ENCODE results near the gene DPPA5. TPM values are rescaled to one million over a fixed set of nuclear protein-coding genes. Genes with fewer than 3 reads are reported as not detected.

The DPPA5 gene
- total RNA-seq, 1 experiment from 2014 or later = 1.2 TPM

DNA sequence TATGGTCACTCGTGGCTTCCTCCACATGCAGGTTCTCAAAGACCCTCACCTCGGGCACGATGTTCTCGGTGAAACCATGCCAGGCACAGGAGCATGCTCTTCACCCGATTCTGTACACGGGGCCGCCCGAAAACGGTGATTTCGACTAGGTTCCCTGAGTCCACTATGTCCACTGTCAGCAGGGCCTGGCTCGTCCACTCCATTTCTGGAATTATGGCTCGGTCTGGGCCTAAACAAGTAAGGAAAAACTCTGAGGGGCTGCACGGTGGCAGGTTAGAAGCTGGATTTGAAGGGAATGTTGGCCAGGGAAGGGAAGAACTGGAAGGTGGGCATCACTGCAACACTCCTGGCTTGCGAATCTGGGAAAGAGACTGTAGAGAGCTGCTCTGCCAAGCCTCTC lies 15.1 kb upstream of the DPPA5 start:
- H3K36me3 Mint-ChIP-seq (ENCODE audit: insufficient read depth in 1 of 3, low read depth in 3 of 3) = peaks cover 0 to 2% (median 0%) of the 10 kb centered on the region in 3 experiments; a peak in 2 of 7 replicates

More for the DNA sequence above, 15.1 kb upstream of the DPPA5 start:
- H3K4me3 Mint-ChIP-seq = no peak overlapping the region
- H3K27ac Mint-ChIP-seq = no peak overlapping the region
- H3K79me1 ChIP-seq (ENCODE audit: insufficient read depth, low read depth, low read length, poor library complexity, severe bottlenecking) = no peaks in the 10 kb centered on the region
- H2AK5ac ChIP-seq (ENCODE audit: insufficient read length, low read length) = no peak overlapping the region
- no peak overlapping the region for H3K23ac ChIP-seq (ENCODE audit: insufficient read length, low read depth, low read length)
- H3K14ac ChIP-seq (ENCODE audit: insufficient read depth, low read length) = no peak overlapping the region
- no peaks in the 10 kb centered on the region for H3K79me2 ChIP-seq (ENCODE audit: insufficient read depth, low read length)
- no peak overlapping the region for H2BK20ac ChIP-seq (ENCODE audit: low read depth, low read length, poor library complexity, severe bottlenecking)
- no peak overlapping the region for H2BK120ac ChIP-seq (ENCODE audit: low read depth, low read length, poor library complexity, severe bottlenecking)
- no peak overlapping the region for H4K91ac ChIP-seq (ENCODE audit: insufficient read length, low read depth, low read length)
- no peak overlapping the region for H3K4me2 ChIP-seq (ENCODE audit: insufficient read depth, insufficient read length, low read length)
- H3K9ac ChIP-seq (ENCODE audit: extremely low read depth, insufficient read length, low read length) = no peak overlapping the region
- peaks cover 2% of the 10 kb centered on the region; the same call in 1 of the 2 replicates for H3K27me3 Mint-ChIP-seq (ENCODE audit: low read depth)
- H2BK5ac ChIP-seq (ENCODE audit: insufficient read length, low read length) = no peak overlapping the region
- no peaks in the 10 kb centered on the region for H3K23me2 ChIP-seq (ENCODE audit: insufficient read length, low read depth, low read length, poor library complexity, severe bottlenecking)
- H3K56ac ChIP-seq (ENCODE audit: insufficient read length, low read depth, low read length) = no peak overlapping the region
- H4K20me1 ChIP-seq (ENCODE audit: control insufficient read depth, insufficient read depth, insufficient read length) = no peaks in the 10 kb centered on the region
- no peak overlapping the region for H4K5ac ChIP-seq (ENCODE audit: insufficient read length, low read depth, low read length)
- H3K18ac ChIP-seq (ENCODE audit: insufficient read length, low read depth, low read length) = no peak overlapping the region
- H2BK12ac ChIP-seq (ENCODE audit: insufficient read length, low read depth, low read length) = no peak overlapping the region
- no peaks in the 10 kb centered on the region for H3K27me3 ChIP-seq (ENCODE audit: insufficient read depth, low read length)
- peaks cover 0 to 14% of the 10 kb centered on the region in 2 experiments; a peak in 3 of 5 replicates for H3K9me3 Mint-ChIP-seq
- no CpG with 5 or more reads among the region's 14 CpGs for WGBS (ENCODE audit: extremely low coverage, insufficient read length, low lambda C conversion rate)
- H3K27ac ChIP-seq (ENCODE audit: insufficient read length, low read depth, low read length) = no peak overlapping the region
- peaks cover 2% of the 10 kb centered on the region; the same call in 1 of the 2 replicates for H3K4me1 ChIP-seq (ENCODE audit: insufficient read depth, low read length)
- DNase-seq = no peak
- no peak overlapping the region for H4K8ac ChIP-seq (replicated peaks; ENCODE audit: insufficient read length, low read depth, low read length)
- H2AFZ ChIP-seq (ENCODE audit: low read length) = no peak overlapping the region
- no peaks in the 10 kb centered on the region for H3K9me3 ChIP-seq (ENCODE audit: control insufficient read depth, low read depth, low read length)
- TF ChIP-seq, protein P1, sequence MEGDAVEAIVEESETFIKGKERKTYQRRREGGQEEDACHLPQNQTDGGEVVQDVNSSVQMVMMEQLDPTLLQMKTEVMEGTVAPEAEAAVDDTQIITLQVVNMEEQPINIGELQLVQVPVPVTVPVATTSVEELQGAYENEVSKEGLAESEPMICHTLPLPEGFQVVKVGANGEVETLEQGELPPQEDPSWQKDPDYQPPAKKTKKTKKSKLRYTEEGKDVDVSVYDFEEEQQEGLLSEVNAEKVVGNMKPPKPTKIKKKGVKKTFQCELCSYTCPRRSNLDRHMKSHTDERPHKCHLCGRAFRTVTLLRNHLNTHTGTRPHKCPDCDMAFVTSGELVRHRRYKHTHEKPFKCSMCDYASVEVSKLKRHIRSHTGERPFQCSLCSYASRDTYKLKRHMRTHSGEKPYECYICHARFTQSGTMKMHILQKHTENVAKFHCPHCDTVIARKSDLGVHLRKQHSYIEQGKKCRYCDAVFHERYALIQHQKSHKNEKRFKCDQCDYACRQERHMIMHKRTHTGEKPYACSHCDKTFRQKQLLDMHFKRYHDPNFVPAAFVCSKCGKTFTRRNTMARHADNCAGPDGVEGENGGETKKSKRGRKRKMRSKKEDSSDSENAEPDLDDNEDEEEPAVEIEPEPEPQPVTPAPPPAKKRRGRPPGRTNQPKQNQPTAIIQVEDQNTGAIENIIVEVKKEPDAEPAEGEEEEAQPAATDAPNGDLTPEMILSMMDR (conservative IDR thresholded peaks at IDR 0.05) = no peak
- no peak overlapping the region for H3K4ac ChIP-seq (ENCODE audit: low read depth, low read length)
- no peak overlapping the region for H3T11ph ChIP-seq (ENCODE audit: low read length)
- H3K4me1 Mint-ChIP-seq = peaks cover 10 to 13% of the 10 kb centered on the region in 2 experiments
- no peak overlapping the region for H2BK15ac ChIP-seq (ENCODE audit: low read depth, low read length)
